Melanocyte of skin (primary cell): ENCODE results near the gene TOPBP1. TPM values are rescaled to one million over a fixed set of nuclear protein-coding genes. Genes with fewer than 3 reads are reported as not detected.

Source experiments
- small RNA-seq, 2 donors: library from RNA; depleted of rRNA; stranded (forward); fragments of <200 nt; gene quantifications; one replicate each; pipeline ENCODE3, GENCODE V24; 2012
- total RNA-seq, 2 donors: library from RNA; depleted of rRNA; stranded (reverse); fragments of >200 nt; gene quantifications; 2 replicates each; pipeline ENCODE4 v1.2.3, GENCODE V29; 2012

TOPBP1 gene
- 10 to 100 TPM; 44.7 to 67.3 TPM for total RNA-seq

GRCh38 chr3:133661454-133662277, at the start of gene TOPBP1:
Gene TOPBP1 (minus strand): TSS chr3:133661941. CDS start chr3:133661127, 814 bp downstream.

GRCh38 chr3:133573629-133574194, 88.0 kb downstream of the TOPBP1 start, which contains the start of gene CDV3:
Gene CDV3 (plus strand): TSS chr3:133573686. CDS start chr3:133574045, 359 bp downstream.

Small RNA genes within 50 kb of the gene (small RNA-seq; reads per million reads assigned to genes)
- gene RF00438 (0 reads per million in 2 donors), gene RNA5SP140 (0 reads per million in 2 donors), gene RNU6-678P (0 reads per million in 2 donors)

Other genes starting within 250 kb of the TOPBP1 start
- gene CDV3, start 88.3 kb downstream of the TOPBP1 start, total RNA-seq: 100 to 1,000 TPM in 1 of 2 donors, 10 to 100 TPM in 1; 88.1 to 113 TPM
- gene TF, start 84.5 kb upstream of the TOPBP1 start, total RNA-seq: 1 to 10 TPM in 1 of 2 donors, not detected in 1; 1.0 TPM
- gene SRPRB, start 143.9 kb upstream of the TOPBP1 start, total RNA-seq: 10 to 100 TPM; 37.2 to 64.3 TPM
- gene RAB6B, start 233.9 kb upstream of the TOPBP1 start, total RNA-seq: 1 to 10 TPM; 1.4 to 2.7 TPM